Psoas muscle (tissue), 8 donors: ENCODE data around the gene VDAC1. TPM values are rescaled to one million over a fixed set of nuclear protein-coding genes. Genes with fewer than 3 reads are reported as not detected.

Experiments used
- ATAC-seq, 4 donors: fragments of 200-7000 bp; cut with Tn5 transposase; one replicate each; pipeline ENCODE4 v1.9.1; 2020; ENCODE audit warnings: moderate library complexity in 3 of 4, mild to moderate bottlenecking in 2 of 4
- DNase-seq, 2 donors: peaks; one replicate each; pipeline ENCODE4 v3.0.0-alpha.2; 2020
- H3K27ac ChIP-seq: fragments of 200-600 bp; one replicate; pipeline ENCODE4 v1.8.0; 2022
- H3K27me3 ChIP-seq, 3 donors: fragments of 200-600 bp in 1 of 3; one replicate each; pipeline versions ENCODE4 v1.6.1 to v1.8.0; 2013 to 2022; ENCODE audit warnings: low read length in 2 of 3, mild to moderate bottlenecking in 2 of 3, moderate library complexity in 1 of 3; ENCODE audit not compliant: insufficient read depth in 3 of 3
- H3K36me3 ChIP-seq, 2 donors: fragments of 200-600 bp in 1 of 2; one replicate each; pipeline versions ENCODE4 v1.6.1 to v1.8.0; 2013 to 2022; ENCODE audit warnings: low read depth in 1 of 2, mild to moderate bottlenecking in 1 of 2, moderate library complexity in 1 of 2; ENCODE audit not compliant: insufficient read depth in 1 of 2
- H3K4me1 ChIP-seq: fragments of 200-600 bp; one replicate; pipeline ENCODE4 v1.8.0; 2022
- H3K4me3 ChIP-seq: fragments of 200-600 bp; one replicate; pipeline ENCODE4 v1.8.0; 2022; ENCODE audit warnings: mild to moderate bottlenecking
- H3K9me3 ChIP-seq: fragments of 200-600 bp; one replicate; pipeline ENCODE4 v1.8.0; 2022
- WGBS, 3 donors: extraction: QIAGEN DNeasy Blood & Tissue Kit; methylation state at CpG; one replicate each; pipeline versions ENCODE4 v1.1.6 to v1.1.7; 2013; 5-methylcytosine and 5-hydroxymethylcytosine counted together
- intact Hi-C, 2 donors: fragments of 100-400 bp; cut with DNase I; formaldehyde crosslinking; loops; one replicate each; pipeline versions ENCODE4 v1.11.0 to v1.14.2; 2022
- polyA plus RNA-seq, 3 donors: library from polyadenylated mRNA; stranded (reverse); fragments of 200-250 nt; gene quantifications; one replicate each; pipeline ENCODE4 v1.2.3, GENCODE V29; 2013
- total RNA-seq, 4 donors: library from RNA; stranded (reverse); fragmentation: NEBNext Ultra II Directional in 2 of 4; extraction: Animal tissue kit (Norgen Biotek cat#: 25700) in 2 of 4; gene quantifications; one replicate each; pipeline versions ENCODE4 v1.2.1 to v1.2.4, GENCODE V29; 2021 to 2023
- TF ChIP-seq, protein P1 (sequence below): fragments of 200-600 bp; IDR thresholded peaks from one replicate; pipeline ENCODE4 v1.8.0; 2022; ENCODE audit warnings: antibody characterized with exemption
- donor health status: healthy with polysubstance abuse.
- donor health status: DM: no; HTN: no; CAD: no; lungs with moderate emphysema.
- donor health status: Bipolar disorder and iron deficiency.
- donor health status: healthy.
- donor health status: DM: yes; HTN: yes; CAD: no.
- donor health status: DM: no; HTN: no; CAD: no.
- donor health status: DM: no; HTN: no; CAD: no.
- donor health status: DM: yes; HTN: yes; CAD: no.

VDAC1 gene
- total and polyA plus RNA-seq, 7 donors: 389 to 592 (median 525) TPM

DNA sequence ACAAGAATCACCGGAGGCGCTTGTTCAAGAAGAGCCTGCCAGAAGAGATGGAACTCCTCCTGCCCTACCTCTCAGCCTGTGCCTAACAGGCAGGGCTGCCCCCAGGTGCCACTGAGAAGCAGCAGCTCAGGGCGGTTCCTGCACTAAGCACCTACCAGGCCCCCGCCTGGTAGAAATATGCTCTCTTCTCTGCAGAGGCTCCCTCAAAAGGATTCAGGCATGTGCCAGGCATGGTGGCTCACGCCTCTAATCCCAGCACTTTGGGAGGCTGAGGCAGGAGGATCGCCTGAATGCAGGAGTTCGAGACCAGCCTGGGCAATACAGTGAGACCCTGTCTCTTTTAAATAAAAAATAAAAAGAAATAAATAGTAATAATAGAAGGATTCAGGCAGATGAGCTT is 6.0 kb downstream of the VDAC1 start:
- no peak for DNase-seq
- no peak for ATAC-seq
- Histone ChIP-seq H3K27me3 (no peaks in the 10 kb centered on the region), H3K9me3 (no peaks in the 10 kb centered on the region), H3K4me1 (peaks cover 96% of the 10 kb centered on the region), H3K27ac (peak overlapping the region; percentile 99), H3K4me3 (no peak overlapping the region), H3K36me3 (peaks cover 0 to 14% of the 10 kb centered on the region in 2 donors)
- 71 to 83% (median 74%) methylated on average over 7 of the region's 7 CpGs for WGBS, 3 donors
- TF ChIP-seq, protein P1, sequence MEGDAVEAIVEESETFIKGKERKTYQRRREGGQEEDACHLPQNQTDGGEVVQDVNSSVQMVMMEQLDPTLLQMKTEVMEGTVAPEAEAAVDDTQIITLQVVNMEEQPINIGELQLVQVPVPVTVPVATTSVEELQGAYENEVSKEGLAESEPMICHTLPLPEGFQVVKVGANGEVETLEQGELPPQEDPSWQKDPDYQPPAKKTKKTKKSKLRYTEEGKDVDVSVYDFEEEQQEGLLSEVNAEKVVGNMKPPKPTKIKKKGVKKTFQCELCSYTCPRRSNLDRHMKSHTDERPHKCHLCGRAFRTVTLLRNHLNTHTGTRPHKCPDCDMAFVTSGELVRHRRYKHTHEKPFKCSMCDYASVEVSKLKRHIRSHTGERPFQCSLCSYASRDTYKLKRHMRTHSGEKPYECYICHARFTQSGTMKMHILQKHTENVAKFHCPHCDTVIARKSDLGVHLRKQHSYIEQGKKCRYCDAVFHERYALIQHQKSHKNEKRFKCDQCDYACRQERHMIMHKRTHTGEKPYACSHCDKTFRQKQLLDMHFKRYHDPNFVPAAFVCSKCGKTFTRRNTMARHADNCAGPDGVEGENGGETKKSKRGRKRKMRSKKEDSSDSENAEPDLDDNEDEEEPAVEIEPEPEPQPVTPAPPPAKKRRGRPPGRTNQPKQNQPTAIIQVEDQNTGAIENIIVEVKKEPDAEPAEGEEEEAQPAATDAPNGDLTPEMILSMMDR: no peak
- intact Hi-C loops: no loop called here

DNA sequence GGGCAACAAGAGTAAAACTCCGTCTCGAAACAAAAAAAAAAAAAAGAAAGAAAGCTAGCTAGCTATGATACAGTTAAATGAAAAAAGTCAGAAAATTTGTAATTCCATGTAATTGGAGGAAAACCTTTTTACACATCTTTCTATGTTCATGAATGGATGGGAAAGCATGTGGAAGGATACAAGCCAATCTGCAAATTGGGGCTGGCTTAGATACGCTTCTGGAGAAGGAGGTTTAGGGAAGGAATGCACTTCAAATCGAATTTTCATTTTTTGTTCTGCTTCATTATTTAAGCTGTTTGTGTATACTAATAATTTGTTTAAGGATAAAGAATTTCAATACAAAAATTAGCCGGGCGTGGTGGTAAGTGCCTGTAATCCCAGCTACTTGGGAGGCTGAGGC is 6.7 kb downstream of the VDAC1 start:
- Histone ChIP-seq H3K27ac (peak overlapping the region; percentile 99), H3K4me3 (no peak overlapping the region), H3K9me3 (no peaks in the 10 kb centered on the region), H3K4me1 (peaks cover 100% of the 10 kb centered on the region), H3K36me3 (peaks cover 0 to 14% of the 10 kb centered on the region in 2 donors), H3K27me3 (no peaks in the 10 kb centered on the region)
- intact Hi-C loops: no loop called here
- TF ChIP-seq, protein P1: no peak
- ATAC-seq: no peak
- no peak for DNase-seq
- WGBS, 3 donors: 36 to 60% (median 37%) methylated on average over 6 of the region's 6 CpGs

DNA sequence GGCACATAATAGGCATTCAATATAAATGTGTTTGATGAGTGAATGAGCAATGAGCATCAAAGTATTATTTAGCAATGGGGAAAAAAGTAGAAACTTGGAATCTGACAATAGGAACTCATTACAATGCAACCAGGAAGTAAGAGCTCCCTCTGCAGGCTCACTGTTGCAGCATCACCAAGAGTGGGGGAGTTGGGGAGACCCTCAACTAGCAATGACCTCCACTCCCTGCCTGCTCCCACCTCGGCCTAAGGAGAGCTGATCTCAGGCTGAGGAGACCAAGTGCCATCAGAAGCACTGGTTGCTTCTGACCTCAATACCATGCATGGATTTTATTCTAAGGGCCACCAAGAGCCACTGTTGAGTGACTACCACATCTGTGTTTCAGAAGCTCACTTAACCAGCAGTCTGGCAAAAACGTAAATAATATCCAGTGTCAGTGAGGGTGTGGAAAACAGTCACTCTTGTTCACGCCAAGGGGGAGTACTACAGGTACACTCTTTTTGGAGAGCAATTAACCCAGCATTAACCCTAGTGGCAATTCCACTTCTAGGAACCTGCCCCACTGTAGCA is 8.0 kb downstream of the VDAC1 start:
- ATAC-seq: no peak
- TF ChIP-seq, protein P1: no peak
- DNase-seq: no peak
- 27 to 32% (median 27%) methylated on average over 3 of the region's 3 CpGs for WGBS, 3 donors
- peaks cover 0 to 16% of the 10 kb centered on the region in 2 donors for H3K36me3 ChIP-seq
- H3K4me1 ChIP-seq: peaks cover 100% of the 10 kb centered on the region
- H3K27me3 ChIP-seq: no peaks in the 10 kb centered on the region
- H3K4me3 ChIP-seq: peak overlapping the region; percentile 43
- intact Hi-C loops: no loop called here
- no peaks in the 10 kb centered on the region for H3K9me3 ChIP-seq
- peak overlapping the region; percentile 99 for H3K27ac ChIP-seq

DNA sequence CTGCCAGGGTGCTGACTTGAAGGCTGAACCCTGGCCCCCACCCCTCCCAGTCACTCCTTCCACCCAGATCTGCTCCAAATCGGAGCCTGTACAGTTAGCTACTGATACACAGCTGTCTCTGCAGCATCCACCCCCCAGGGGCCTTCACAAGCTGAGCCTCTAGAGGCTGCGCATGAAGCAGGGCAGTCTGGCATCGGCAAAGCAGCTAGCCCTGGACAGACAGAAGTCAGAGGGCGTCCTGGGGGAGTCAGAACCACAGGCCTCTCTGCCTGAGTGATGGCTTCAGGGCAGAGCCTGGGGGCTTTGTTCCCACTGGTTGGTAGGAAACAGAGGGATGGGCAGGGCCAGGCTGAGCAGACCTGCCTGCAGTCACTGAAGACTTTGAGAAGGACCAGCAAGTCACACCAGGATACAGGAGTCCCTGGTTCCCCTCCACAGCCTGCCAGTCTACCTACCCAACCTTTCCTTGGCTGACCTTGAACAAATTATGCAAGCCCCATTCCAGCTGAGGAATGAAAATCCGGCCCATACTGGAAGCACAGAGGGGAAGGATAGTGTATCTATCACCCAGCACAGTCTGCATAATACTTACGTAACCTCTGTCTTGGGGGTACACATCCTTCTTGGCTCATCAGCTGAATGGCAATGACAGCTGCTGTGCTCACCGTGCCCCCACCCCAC is 8.8 kb downstream of the VDAC1 start:
- Histone ChIP-seq H3K4me1 (peaks cover 94% of the 10 kb centered on the region), H3K9me3 (no peaks in the 10 kb centered on the region), H3K27ac (peak overlapping the region; percentile 99), H3K27me3 (no peaks in the 10 kb centered on the region), H3K36me3 (peaks cover 2 to 14% of the 10 kb centered on the region in 2 donors), H3K4me3 (peak overlapping the region; percentile 43)
- ATAC-seq (peak; percentile 9 to 61 (median 57)), DNase-seq (peak; percentile 18 to 55)
- TF ChIP-seq, protein P1: no peak
- WGBS, 3 donors: 15 to 25% (median 21%) methylated on average over 7 of the region's 7 CpGs
- intact Hi-C loops: no loop called here
